HepG2 (cell line): Measurements from ENCODE around the gene DQX1. TPM values are rescaled to one million over a fixed set of nuclear protein-coding genes. Genes with fewer than 3 reads are reported as not detected.

Source experiments
- ETV5 ChIP-seq: IDR thresholded peaks from 2 replicates; pipeline ENCODE4 v1.6.1; 2018; ENCODE audit warnings: missing biosample characterization, missing genetic modification reagents, inconsistent platforms, borderline replicate concordance
- KMT2B ChIP-seq: IDR thresholded peaks from 2 replicates; pipeline ENCODE4 v1.6.1; 2016; ENCODE audit warnings: missing genetic modification reagents, missing compliant biosample characterization
- MLLT10 ChIP-seq: sonication (generic); formaldehyde crosslinking; IDR thresholded peaks from 2 replicates; pipeline ENCODE4 v1.4.0; 2020; ENCODE audit warnings: missing genetic modification reagents
- NFRKB ChIP-seq: fragments of 450-650 bp; IDR thresholded peaks from 2 replicates; pipeline ENCODE4 v1.6.1; 2017
- PHF5A ChIP-seq: IDR thresholded peaks from one replicate; pipeline ENCODE4 v1.6.1; 2018; ENCODE audit warnings: low read depth, missing genetic modification reagents; ENCODE audit not compliant: unreplicated experiment
- RXRA ChIP-seq: sonication (generic); formaldehyde crosslinking; IDR thresholded peaks from 2 replicates; pipeline ENCODE4 v1.5.1; 2020; ENCODE audit warnings: missing genetic modification reagents
- SCMH1 ChIP-seq: sonication (generic); formaldehyde crosslinking; IDR thresholded peaks from 2 replicates; pipeline ENCODE4 v1.9.0; 2021; ENCODE audit warnings: missing genetic modification reagents, mild to moderate bottlenecking, borderline replicate concordance
- SMAD1 ChIP-seq: sonication (generic); formaldehyde crosslinking; IDR thresholded peaks from 2 replicates; pipeline ENCODE4 v1.4.0; 2020; ENCODE audit warnings: missing genetic modification reagents, low read depth, mild to moderate bottlenecking, borderline replicate concordance
- TSC22D2 ChIP-seq: sonication (generic); formaldehyde crosslinking; IDR thresholded peaks from 2 replicates; pipeline ENCODE4 v1.5.1; 2020; ENCODE audit warnings: missing genetic modification reagents, mild to moderate bottlenecking, borderline replicate concordance
- ZNF501 ChIP-seq: sonication (generic); formaldehyde crosslinking; IDR thresholded peaks from 2 replicates; pipeline ENCODE4 v1.5.1; 2020; ENCODE audit warnings: mild to moderate bottlenecking, moderate library complexity, missing genetic modification reagents
- polyA plus RNA-seq, 8 experiments: library from polyadenylated mRNA; depleted of rRNA in 3 of 8; stranded (reverse) in 7 of 8; unstranded in 1 of 8; fragments of >200 nt; fragmentation: Illumina TruSeq in 4 of 8; extraction: Trizol in 4 of 8; gene quantifications; 2 replicates each; pipeline versions ENCODE4 v1.2.1 to v1.2.3, GENCODE V29; 2011 to 2016; ENCODE audit warnings: low read depth in 4 of 8, missing spikeins in 1 of 8, mixed read lengths in 1 of 8; ENCODE audit not compliant: insufficient read depth in 1 of 8
- total RNA-seq, 5 experiments: library from RNA; depleted of rRNA; stranded (reverse); fragments of >200 nt; fragmentation: Illumina TruSeq; extraction: Trizol; gene quantifications; 2 replicates each; pipeline ENCODE4 v1.2.3, GENCODE V29; 2016; ENCODE audit warnings: low read depth in 1 of 5
- TF ChIP-seq, protein P1 (sequence below): sonication (generic); formaldehyde crosslinking; IDR thresholded peaks from 2 replicates; pipeline ENCODE4 v1.4.0; 2020; ENCODE audit warnings: missing genetic modification reagents
- TF ChIP-seq, protein P2 (sequence below): sonication (generic); formaldehyde crosslinking; IDR thresholded peaks from 2 replicates; pipeline ENCODE4 v1.4.0; 2020; ENCODE audit warnings: mild to moderate bottlenecking, missing genetic modification reagents
- TF ChIP-seq, protein P3 (sequence below): sonication (generic); formaldehyde crosslinking; IDR thresholded peaks from 2 replicates; pipeline ENCODE4 v1.4.0; 2020; ENCODE audit warnings: missing genetic modification reagents, borderline replicate concordance
- TF ChIP-seq, protein P4 (sequence below): sonication (generic); formaldehyde crosslinking; IDR thresholded peaks from 2 replicates; pipeline ENCODE4 v1.4.0; 2020; ENCODE audit warnings: missing genetic modification reagents, low read depth, mild to moderate bottlenecking, borderline replicate concordance
- TF ChIP-seq, protein P5 (sequence below): sonication (generic); formaldehyde crosslinking; IDR thresholded peaks from 2 replicates; pipeline ENCODE4 v1.5.0; 2020; ENCODE audit warnings: missing genetic modification reagents
- TF ChIP-seq, protein P6 (sequence below): sonication (generic); formaldehyde crosslinking; IDR thresholded peaks from 2 replicates; pipeline ENCODE4 v1.5.1; 2020; ENCODE audit warnings: missing genetic modification reagents, mild to moderate bottlenecking, borderline replicate concordance

The DQX1 gene
- total and polyA plus RNA-seq, 2 of the 13 experiments (the other 11 are each of a cell fraction or from before 2014, with no cell fraction given): 27.6 to 89.8 TPM

DNA sequence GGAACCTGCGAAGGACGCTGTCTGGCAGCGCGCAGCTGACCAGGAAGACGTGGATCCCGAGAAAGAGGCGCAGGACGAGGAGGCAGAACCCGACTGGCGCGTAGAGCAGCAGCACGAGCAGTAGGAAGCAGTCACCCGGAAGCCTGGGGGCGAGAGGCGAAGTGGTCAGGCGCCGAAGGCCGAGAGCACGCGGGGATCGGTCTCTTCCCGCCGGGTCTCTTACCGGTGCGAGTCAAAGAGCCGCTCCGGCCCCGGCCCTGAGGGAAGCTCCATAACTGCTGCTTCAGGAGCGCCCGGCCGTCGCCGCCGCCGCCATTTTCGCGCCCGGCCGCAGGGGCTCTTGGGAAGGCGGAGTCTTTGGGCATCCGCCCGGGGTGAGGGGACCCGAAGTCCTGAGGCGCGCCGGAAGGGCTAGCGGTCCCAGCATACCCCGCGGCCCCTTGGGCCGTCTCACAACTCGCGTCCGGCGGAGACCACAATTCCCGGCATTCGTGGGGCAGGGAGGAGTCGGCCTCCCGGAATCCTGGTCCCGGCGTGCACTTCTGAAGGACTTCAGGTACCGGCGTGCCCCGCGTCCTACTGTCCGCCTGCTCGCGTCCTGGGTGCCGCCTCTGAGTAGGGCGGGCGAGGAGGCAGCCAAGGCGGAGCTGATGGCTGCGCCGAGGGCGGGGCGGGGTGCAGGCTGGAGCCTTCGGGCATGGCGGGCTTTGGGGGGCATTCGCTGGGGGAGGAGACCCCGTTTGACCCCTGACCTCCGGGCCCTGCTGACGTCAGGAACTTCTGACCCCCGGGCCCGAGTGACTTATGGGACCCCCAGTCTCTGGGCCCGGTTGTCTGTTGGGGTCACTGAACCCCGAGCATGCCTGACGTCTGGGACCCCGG lies 3.6 kb upstream of the DQX1 start, which contains the start of the genes AUP1 and HTRA2 (continued):
- TF ChIP-seq, protein P1, sequence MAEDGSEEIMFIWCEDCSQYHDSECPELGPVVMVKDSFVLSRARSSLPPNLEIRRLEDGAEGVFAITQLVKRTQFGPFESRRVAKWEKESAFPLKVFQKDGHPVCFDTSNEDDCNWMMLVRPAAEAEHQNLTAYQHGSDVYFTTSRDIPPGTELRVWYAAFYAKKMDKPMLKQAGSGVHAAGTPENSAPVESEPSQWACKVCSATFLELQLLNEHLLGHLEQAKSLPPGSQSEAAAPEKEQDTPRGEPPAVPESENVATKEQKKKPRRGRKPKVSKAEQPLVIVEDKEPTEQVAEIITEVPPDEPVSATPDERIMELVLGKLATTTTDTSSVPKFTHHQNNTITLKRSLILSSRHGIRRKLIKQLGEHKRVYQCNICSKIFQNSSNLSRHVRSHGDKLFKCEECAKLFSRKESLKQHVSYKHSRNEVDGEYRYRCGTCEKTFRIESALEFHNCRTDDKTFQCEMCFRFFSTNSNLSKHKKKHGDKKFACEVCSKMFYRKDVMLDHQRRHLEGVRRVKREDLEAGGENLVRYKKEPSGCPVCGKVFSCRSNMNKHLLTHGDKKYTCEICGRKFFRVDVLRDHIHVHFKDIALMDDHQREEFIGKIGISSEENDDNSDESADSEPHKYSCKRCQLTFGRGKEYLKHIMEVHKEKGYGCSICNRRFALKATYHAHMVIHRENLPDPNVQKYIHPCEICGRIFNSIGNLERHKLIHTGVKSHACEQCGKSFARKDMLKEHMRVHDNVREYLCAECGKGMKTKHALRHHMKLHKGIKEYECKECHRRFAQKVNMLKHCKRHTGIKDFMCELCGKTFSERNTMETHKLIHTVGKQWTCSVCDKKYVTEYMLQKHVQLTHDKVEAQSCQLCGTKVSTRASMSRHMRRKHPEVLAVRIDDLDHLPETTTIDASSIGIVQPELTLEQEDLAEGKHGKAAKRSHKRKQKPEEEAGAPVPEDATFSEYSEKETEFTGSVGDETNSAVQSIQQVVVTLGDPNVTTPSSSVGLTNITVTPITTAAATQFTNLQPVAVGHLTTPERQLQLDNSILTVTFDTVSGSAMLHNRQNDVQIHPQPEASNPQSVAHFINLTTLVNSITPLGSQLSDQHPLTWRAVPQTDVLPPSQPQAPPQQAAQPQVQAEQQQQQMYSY (CRISPR knock-in tag): peak; percentile 62
- TF ChIP-seq MLLT10 (CRISPR knock-in tag) (no peak), NFRKB (no peak; the same call in 1 of the 2 replicates), KMT2B (peak; percentile 81), TSC22D2 (CRISPR knock-in tag) (no peak), ETV5 (CRISPR knock-in tag) (peak; percentile 87), SCMH1 (CRISPR knock-in tag) (no peak), ZNF501 (CRISPR knock-in tag) (peak; percentile 99), PHF5A (CRISPR knock-in tag) (no peak), SMAD1 (peak; percentile 58; the same call in 1 of the 2 replicates), RXRA (peak; percentile 52; the same call in 1 of the 2 replicates)
- TF ChIP-seq, protein P2, sequence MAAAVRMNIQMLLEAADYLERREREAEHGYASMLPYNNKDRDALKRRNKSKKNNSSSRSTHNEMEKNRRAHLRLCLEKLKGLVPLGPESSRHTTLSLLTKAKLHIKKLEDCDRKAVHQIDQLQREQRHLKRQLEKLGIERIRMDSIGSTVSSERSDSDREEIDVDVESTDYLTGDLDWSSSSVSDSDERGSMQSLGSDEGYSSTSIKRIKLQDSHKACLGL (CRISPR knock-in tag): peak; percentile 96
- TF ChIP-seq, protein P3, sequence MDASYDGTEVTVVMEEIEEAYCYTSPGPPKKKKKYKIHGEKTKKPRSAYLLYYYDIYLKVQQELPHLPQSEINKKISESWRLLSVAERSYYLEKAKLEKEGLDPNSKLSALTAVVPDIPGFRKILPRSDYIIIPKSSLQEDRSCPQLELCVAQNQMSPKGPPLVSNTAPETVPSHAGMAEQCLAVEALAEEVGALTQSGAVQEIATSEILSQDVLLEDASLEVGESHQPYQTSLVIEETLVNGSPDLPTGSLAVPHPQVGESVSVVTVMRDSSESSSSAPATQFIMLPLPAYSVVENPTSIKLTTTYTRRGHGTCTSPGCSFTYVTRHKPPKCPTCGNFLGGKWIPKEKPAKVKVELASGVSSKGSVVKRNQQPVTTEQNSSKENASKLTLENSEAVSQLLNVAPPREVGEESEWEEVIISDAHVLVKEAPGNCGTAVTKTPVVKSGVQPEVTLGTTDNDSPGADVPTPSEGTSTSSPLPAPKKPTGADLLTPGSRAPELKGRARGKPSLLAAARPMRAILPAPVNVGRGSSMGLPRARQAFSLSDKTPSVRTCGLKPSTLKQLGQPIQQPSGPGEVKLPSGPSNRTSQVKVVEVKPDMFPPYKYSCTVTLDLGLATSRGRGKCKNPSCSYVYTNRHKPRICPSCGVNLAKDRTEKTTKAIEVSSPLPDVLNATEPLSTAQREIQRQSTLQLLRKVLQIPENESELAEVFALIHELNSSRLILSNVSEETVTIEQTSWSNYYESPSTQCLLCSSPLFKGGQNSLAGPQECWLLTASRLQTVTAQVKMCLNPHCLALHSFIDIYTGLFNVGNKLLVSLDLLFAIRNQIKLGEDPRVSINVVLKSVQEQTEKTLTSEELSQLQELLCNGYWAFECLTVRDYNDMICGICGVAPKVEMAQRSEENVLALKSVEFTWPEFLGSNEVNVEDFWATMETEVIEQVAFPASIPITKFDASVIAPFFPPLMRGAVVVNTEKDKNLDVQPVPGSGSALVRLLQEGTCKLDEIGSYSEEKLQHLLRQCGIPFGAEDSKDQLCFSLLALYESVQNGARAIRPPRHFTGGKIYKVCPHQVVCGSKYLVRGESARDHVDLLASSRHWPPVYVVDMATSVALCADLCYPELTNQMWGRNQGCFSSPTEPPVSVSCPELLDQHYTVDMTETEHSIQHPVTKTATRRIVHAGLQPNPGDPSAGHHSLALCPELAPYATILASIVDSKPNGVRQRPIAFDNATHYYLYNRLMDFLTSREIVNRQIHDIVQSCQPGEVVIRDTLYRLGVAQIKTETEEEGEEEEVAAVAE (CRISPR knock-in tag): peak; percentile 59; the same call in 1 of the 2 replicates
- TF ChIP-seq, protein P4, sequence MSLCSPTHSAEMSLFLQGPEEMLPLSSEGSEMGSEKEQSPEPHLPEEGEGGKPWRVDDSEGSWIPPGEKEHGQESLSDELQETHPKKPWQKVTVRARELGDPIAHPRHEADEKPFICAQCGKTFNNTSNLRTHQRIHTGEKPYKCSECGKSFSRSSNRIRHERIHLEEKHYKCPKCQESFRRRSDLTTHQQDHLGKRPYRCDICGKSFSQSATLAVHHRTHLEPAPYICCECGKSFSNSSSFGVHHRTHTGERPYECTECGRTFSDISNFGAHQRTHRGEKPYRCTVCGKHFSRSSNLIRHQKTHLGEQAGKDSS (CRISPR knock-in tag): peak; percentile 68
- TF ChIP-seq, protein P5, sequence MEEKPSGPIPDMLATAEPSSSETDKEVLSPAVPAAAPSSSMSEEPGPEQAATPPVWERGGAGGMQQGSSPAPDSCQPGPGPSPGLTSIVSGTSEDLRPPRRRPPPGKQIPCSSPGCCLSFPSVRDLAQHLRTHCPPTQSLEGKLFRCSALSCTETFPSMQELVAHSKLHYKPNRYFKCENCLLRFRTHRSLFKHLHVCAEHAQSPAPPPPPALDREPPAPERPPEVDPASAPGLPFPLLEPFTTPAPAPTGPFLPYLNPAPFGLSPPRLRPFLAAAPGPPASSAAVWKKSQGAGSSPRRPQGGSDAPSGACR: peak; percentile 77; the same call in 1 of the 2 replicates
- TF ChIP-seq, protein P6, sequence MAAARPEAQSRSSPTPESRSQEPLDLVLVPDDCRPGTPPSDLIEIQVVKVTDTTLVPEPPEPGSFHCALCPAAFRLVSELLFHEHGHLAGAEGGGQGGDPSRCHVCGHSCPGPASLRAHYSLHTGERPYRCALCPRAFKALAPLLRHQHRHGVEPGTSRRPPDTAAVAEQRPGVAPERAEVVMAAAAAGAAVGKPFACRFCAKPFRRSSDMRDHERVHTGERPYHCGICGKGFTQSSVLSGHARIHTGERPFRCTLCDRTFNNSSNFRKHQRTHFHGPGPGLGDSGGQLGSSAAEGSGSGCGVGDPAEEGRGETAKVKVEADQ (CRISPR knock-in tag): peak; percentile 32; the same call in 1 of the 2 replicates
